Skeletal muscle tissue (tissue), 4 donors: Measurements from ENCODE around the gene HGFAC. TPM values are rescaled to one million over a fixed set of nuclear protein-coding genes. Genes with fewer than 3 reads are reported as not detected.

Experiments
- H3K27ac ChIP-seq: one replicate; pipeline ENCODE4 v1.7.0; 2013; ENCODE audit warnings: mild to moderate bottlenecking, low read depth, low read length, inconsistent platforms
- H3K27me3 ChIP-seq, 3 donors: one replicate each; pipeline ENCODE4 v1.7.0; 2013; ENCODE audit warnings: low read length in 3 of 3; ENCODE audit not compliant: control insufficient read depth in 3 of 3, insufficient read depth in 3 of 3
- H3K36me3 ChIP-seq, 3 donors: one replicate each; pipeline ENCODE4 v1.7.0; 2013; ENCODE audit warnings: low read length in 3 of 3; ENCODE audit not compliant: control insufficient read depth in 3 of 3, insufficient read depth in 3 of 3
- H3K4me1 ChIP-seq, 3 donors: one replicate each; pipeline ENCODE4 v1.7.0; 2013; ENCODE audit warnings: low read length in 3 of 3, mild to moderate bottlenecking in 3 of 3; ENCODE audit not compliant: control insufficient read depth in 3 of 3, insufficient read depth in 3 of 3
- H3K4me3 ChIP-seq, 3 donors: one replicate each; pipeline ENCODE4 v1.7.0; 2013; ENCODE audit warnings: low read length in 3 of 3
- H3K9ac ChIP-seq, 3 donors: one replicate each; pipeline ENCODE4 v1.7.0; 2013; ENCODE audit warnings: low read length in 3 of 3, mild to moderate bottlenecking in 3 of 3, moderate library complexity in 2 of 3, low read depth in 1 of 3
- H3K9me3 ChIP-seq, 3 donors: one replicate each; pipeline ENCODE4 v1.7.0; 2013; ENCODE audit warnings: low read length in 3 of 3; ENCODE audit not compliant: control insufficient read depth in 3 of 3
- total RNA-seq: library from RNA; depleted of rRNA; stranded (reverse); fragments of >200 nt; gene quantifications from one replicate; pipeline ENCODE4 v1.2.3, GENCODE V29; 2014
- donor health status: Osteomylitis.

Gene HGFAC
- 0.52 TPM for total RNA-seq

GRCh38 chr4:3441501-3442459, at the start of gene HGFAC:
Gene HGFAC, plus strand, starts transcription at chr4:3441968. Its CDS starts 34 bp downstream, at chr4:3442002.
- no peak within 1 kb of the TSS for H3K4me3 ChIP-seq
- no peak within 1 kb of the TSS for H3K9ac ChIP-seq
- no peaks in the 10 kb centered on the region for H3K27me3 ChIP-seq
- peaks cover 0 to 6% (median 0%) of the 10 kb centered on the region in 3 donors for H3K4me1 ChIP-seq
- H3K27ac ChIP-seq: no peak within 1 kb of the TSS
- no peaks in the 10 kb centered on the region for H3K36me3 ChIP-seq
- H3K9me3 ChIP-seq: no peaks in the 10 kb centered on the region

- H3K4me1 ChIP-seq: peaks cover 9 to 19% (median 12%) of the 10 kb centered on the region in 3 donors
- no peak overlapping the region for H3K27ac ChIP-seq
- no peak overlapping the region for H3K9ac ChIP-seq
- no peaks in the 10 kb centered on the region for H3K27me3 ChIP-seq
- peaks cover 0 to 3% (median 0%) of the 10 kb centered on the region in 3 donors for H3K9me3 ChIP-seq
- H3K4me3 ChIP-seq: no peak overlapping the region
- H3K36me3 ChIP-seq: no peaks in the 10 kb centered on the region
Observed at GRCh38 chr4:3392321-3392720, 49.4 kb upstream of the HGFAC start.

- no peaks in the 10 kb centered on the region for H3K36me3 ChIP-seq
- H3K4me1 ChIP-seq: peaks cover 3 to 12% (median 8%) of the 10 kb centered on the region in 3 donors
- H3K27me3 ChIP-seq: no peaks in the 10 kb centered on the region
- H3K4me3 ChIP-seq: no peak overlapping the region
- no peak overlapping the region for H3K27ac ChIP-seq
- no peak overlapping the region for H3K9ac ChIP-seq
- H3K9me3 ChIP-seq: peaks cover 0 to 3% (median 0%) of the 10 kb centered on the region in 3 donors
Observed at GRCh38 chr4:3393171-3393570, 48.6 kb upstream of the HGFAC start.

- Histone ChIP-seq H3K4me3 (no peak overlapping the region), H3K9ac (no peak overlapping the region), H3K36me3 (no peaks in the 10 kb centered on the region), H3K27ac (no peak overlapping the region), H3K4me1 (peaks cover 2 to 7% (median 5%) of the 10 kb centered on the region in 3 donors), H3K9me3 (peaks cover 0 to 3% (median 0%) of the 10 kb centered on the region in 3 donors), H3K27me3 (no peaks in the 10 kb centered on the region)
Observed at GRCh38 chr4:3396600-3396999, 45.2 kb upstream of the HGFAC start.

GRCh38 chr4:3397128-3397527, 44.6 kb upstream of the HGFAC start:
- H3K27ac ChIP-seq: no peak overlapping the region
- H3K4me1 ChIP-seq: peaks cover 2 to 7% (median 5%) of the 10 kb centered on the region in 3 donors
- H3K9ac ChIP-seq: no peak overlapping the region
- peaks cover 0 to 3% (median 0%) of the 10 kb centered on the region in 3 donors for H3K9me3 ChIP-seq
- no peaks in the 10 kb centered on the region for H3K36me3 ChIP-seq
- no peak overlapping the region for H3K4me3 ChIP-seq
- no peaks in the 10 kb centered on the region for H3K27me3 ChIP-seq

GRCh38 chr4:3399277-3400194, 42.2 kb upstream of the HGFAC start:
- Histone ChIP-seq H3K27me3 (no peaks in the 10 kb centered on the region), H3K4me3 (no peak overlapping the region), H3K9me3 (peaks cover 0 to 6% (median 3%) of the 10 kb centered on the region in 3 donors), H3K9ac (no peak overlapping the region), H3K27ac (no peak overlapping the region), H3K36me3 (no peaks in the 10 kb centered on the region), H3K4me1 (peaks cover 2 to 7% (median 5%) of the 10 kb centered on the region in 3 donors)

- Histone ChIP-seq H3K4me1 (peaks cover 6 to 15% (median 14%) of the 10 kb centered on the region in 3 donors), H3K27me3 (no peaks in the 10 kb centered on the region), H3K27ac (no peak overlapping the region), H3K9me3 (peaks cover 0 to 9% (median 0%) of the 10 kb centered on the region in 3 donors), H3K9ac (no peak overlapping the region), H3K36me3 (no peaks in the 10 kb centered on the region), H3K4me3 (no peak overlapping the region)
Observed at GRCh38 chr4:3401436-3402171, 40.2 kb upstream of the HGFAC start.

GRCh38 chr4:3402491-3403347, 39.0 kb upstream of the HGFAC start:
- H3K27ac ChIP-seq: no peak overlapping the region

More at GRCh38 chr4:3402491-3403347, 39.0 kb upstream of the HGFAC start:
- Histone ChIP-seq H3K4me1 (peaks cover 6 to 14% (median 13%) of the 10 kb centered on the region in 3 donors), H3K9ac (no peak overlapping the region), H3K4me3 (no peak overlapping the region), H3K27me3 (no peaks in the 10 kb centered on the region), H3K36me3 (no peaks in the 10 kb centered on the region), H3K9me3 (peaks cover 0 to 9% (median 0%) of the 10 kb centered on the region in 3 donors)
